Immature natural killer cell (primary cell): Measurements from ENCODE around the gene MAPK8. TPM values are rescaled to one million over a fixed set of nuclear protein-coding genes. Genes with fewer than 3 reads are reported as not detected.

ENCODE experiments used
- DNase-seq, 3 donors: peaks; one replicate each; pipeline ENCODE4 v3.0.0; 2022; ENCODE audit warnings: mixed read lengths in 1 of 3
- H3K27ac Mint-ChIP-seq, 6 donors: one replicate each; pipeline ENCODE4 v1.8.0; 2020; ENCODE audit warnings: mixed read lengths in 6 of 6, mild to moderate bottlenecking in 5 of 6, inconsistent platforms in 4 of 6, moderate library complexity in 3 of 6
- H3K27me3 Mint-ChIP-seq, 3 donors: one replicate each; pipeline ENCODE4 v1.8.0; 2020 to 2021; ENCODE audit warnings: low read depth in 3 of 3, mild to moderate bottlenecking in 3 of 3, mixed read lengths in 3 of 3, moderate library complexity in 3 of 3, inconsistent platforms in 1 of 3
- H3K36me3 Mint-ChIP-seq, 3 donors: one replicate each; pipeline ENCODE4 v1.8.0; 2020; ENCODE audit warnings: mixed read lengths in 3 of 3, inconsistent platforms in 2 of 3, mild to moderate bottlenecking in 2 of 3
- H3K4me1 Mint-ChIP-seq, 2 donors: one replicate each; pipeline ENCODE4 v1.8.0; 2020; ENCODE audit warnings: inconsistent platforms in 2 of 2, mild to moderate bottlenecking in 2 of 2, mixed read lengths in 2 of 2, moderate library complexity in 1 of 2
- H3K4me3 Mint-ChIP-seq, 5 donors: one replicate each; pipeline ENCODE4 v1.8.0; 2020; ENCODE audit warnings: mild to moderate bottlenecking in 5 of 5, mixed read lengths in 5 of 5, inconsistent platforms in 3 of 5, moderate library complexity in 3 of 5
- H3K9me3 Mint-ChIP-seq, 6 donors: one replicate each; pipeline ENCODE4 v1.8.0; 2020; ENCODE audit warnings: mild to moderate bottlenecking in 6 of 6, mixed read lengths in 6 of 6, inconsistent platforms in 4 of 6, moderate library complexity in 3 of 6
- polyA plus RNA-seq, 3 donors: library from polyadenylated mRNA; unstranded; fragments of 300-500 nt; fragmentation: Illumina TruSeq; gene quantifications; one replicate each; pipeline ENCODE4 v1.2.3, GENCODE V29; 2021

Gene MAPK8
- polyA plus RNA-seq, 3 donors from 2014 or later: 14.2 to 20.9 (median 19.5) TPM

GRCh38 chr10:48456808-48457761 lies 150.6 kb downstream of the MAPK8 start:
- DNase-seq: no peak
- Mint-ChIP-seq H3K36me3 (no peaks in the 10 kb centered on the region), H3K27ac (no peak overlapping the region), H3K4me3 (no peak overlapping the region), H3K27me3 (no peaks in the 10 kb centered on the region), H3K9me3 (no peaks in the 10 kb centered on the region), H3K4me1 (no peaks in the 10 kb centered on the region)

GRCh38 chr10:48457949-48458661 lies 151.6 kb downstream of the MAPK8 start:
- Mint-ChIP-seq H3K4me1 (no peaks in the 10 kb centered on the region), H3K4me3 (no peak overlapping the region), H3K27ac (no peak overlapping the region), H3K9me3 (no peaks in the 10 kb centered on the region), H3K36me3 (no peaks in the 10 kb centered on the region), H3K27me3 (no peaks in the 10 kb centered on the region)
- DNase-seq: no peak

GRCh38 chr10:48458662-48459048 lies 152.2 kb downstream of the MAPK8 start:
- Mint-ChIP-seq H3K4me3 (no peak overlapping the region), H3K9me3 (no peaks in the 10 kb centered on the region), H3K27ac (no peak overlapping the region), H3K36me3 (no peaks in the 10 kb centered on the region), H3K4me1 (no peaks in the 10 kb centered on the region), H3K27me3 (no peaks in the 10 kb centered on the region)
- no peak for DNase-seq

GRCh38 chr10:48459270-48460150 lies 153.0 kb downstream of the MAPK8 start:
- H3K36me3 Mint-ChIP-seq: no peaks in the 10 kb centered on the region
- H3K4me3 Mint-ChIP-seq: no peak overlapping the region
- no peak overlapping the region for H3K27ac Mint-ChIP-seq
- no peaks in the 10 kb centered on the region for H3K9me3 Mint-ChIP-seq
- H3K4me1 Mint-ChIP-seq: no peaks in the 10 kb centered on the region
- DNase-seq: no peak
- H3K27me3 Mint-ChIP-seq: no peaks in the 10 kb centered on the region

GRCh38 chr10:48460182-48460581 lies 153.7 kb downstream of the MAPK8 start:
- no peak overlapping the region for H3K4me3 Mint-ChIP-seq
- no peaks in the 10 kb centered on the region for H3K4me1 Mint-ChIP-seq
- H3K27ac Mint-ChIP-seq: no peak overlapping the region
- H3K36me3 Mint-ChIP-seq: no peaks in the 10 kb centered on the region
- no peaks in the 10 kb centered on the region for H3K27me3 Mint-ChIP-seq
- DNase-seq: no peak
- H3K9me3 Mint-ChIP-seq: no peaks in the 10 kb centered on the region

GRCh38 chr10:48461623-48462481 lies 155.4 kb downstream of the MAPK8 start:
- no peak overlapping the region for H3K27ac Mint-ChIP-seq
- H3K9me3 Mint-ChIP-seq: no peaks in the 10 kb centered on the region
- DNase-seq: no peak
- H3K4me1 Mint-ChIP-seq: no peaks in the 10 kb centered on the region
- no peak overlapping the region for H3K4me3 Mint-ChIP-seq
- no peaks in the 10 kb centered on the region for H3K27me3 Mint-ChIP-seq
- no peaks in the 10 kb centered on the region for H3K36me3 Mint-ChIP-seq

- no peak overlapping the region for H3K4me3 Mint-ChIP-seq
- no peak overlapping the region for H3K27ac Mint-ChIP-seq
- H3K36me3 Mint-ChIP-seq: no peaks in the 10 kb centered on the region
- no peak for DNase-seq
- no peaks in the 10 kb centered on the region for H3K4me1 Mint-ChIP-seq
- no peaks in the 10 kb centered on the region for H3K27me3 Mint-ChIP-seq
- no peaks in the 10 kb centered on the region for H3K9me3 Mint-ChIP-seq
These were observed 156.1 kb downstream of the MAPK8 start for GRCh38 chr10:48462482-48463020.

GRCh38 chr10:48463318-48464003 lies 157.0 kb downstream of the MAPK8 start:
- Mint-ChIP-seq H3K9me3 (no peaks in the 10 kb centered on the region), H3K27me3 (no peaks in the 10 kb centered on the region), H3K36me3 (no peaks in the 10 kb centered on the region), H3K4me1 (no peaks in the 10 kb centered on the region), H3K27ac (no peak overlapping the region), H3K4me3 (no peak overlapping the region)
- DNase-seq: no peak

GRCh38 chr10:48464121-48464870 lies 157.8 kb downstream of the MAPK8 start:
- Mint-ChIP-seq H3K4me3 (no peak overlapping the region), H3K27me3 (no peaks in the 10 kb centered on the region), H3K9me3 (no peaks in the 10 kb centered on the region), H3K27ac (no peak overlapping the region), H3K36me3 (no peaks in the 10 kb centered on the region), H3K4me1 (no peaks in the 10 kb centered on the region)
- no peak for DNase-seq

- H3K36me3 Mint-ChIP-seq: no peaks in the 10 kb centered on the region
- no peaks in the 10 kb centered on the region for H3K9me3 Mint-ChIP-seq
- H3K4me1 Mint-ChIP-seq: no peaks in the 10 kb centered on the region
- no peak overlapping the region for H3K27ac Mint-ChIP-seq
- no peak overlapping the region for H3K4me3 Mint-ChIP-seq
- no peak for DNase-seq
- H3K27me3 Mint-ChIP-seq: no peaks in the 10 kb centered on the region
These were observed 158.6 kb downstream of the MAPK8 start for GRCh38 chr10:48464871-48465736.

GRCh38 chr10:48465860-48466521 lies 159.5 kb downstream of the MAPK8 start:
- Mint-ChIP-seq H3K4me1 (no peaks in the 10 kb centered on the region), H3K9me3 (no peaks in the 10 kb centered on the region), H3K27ac (no peak overlapping the region), H3K36me3 (no peaks in the 10 kb centered on the region), H3K27me3 (no peaks in the 10 kb centered on the region), H3K4me3 (no peak overlapping the region)
- no peak for DNase-seq
